Kidney epithelial cell (primary cell): ENCODE measurements around the gene PAX4. TPM values are rescaled to one million over a fixed set of nuclear protein-coding genes. Genes with fewer than 3 reads are reported as not detected.

ENCODE experiments used
- DNase-seq: peaks from one replicate; pipeline ENCODE4 v3.0.0-alpha.2; 2010; ENCODE audit warnings: low read depth
- H3K27me3 ChIP-seq: 2 replicates; pipeline ENCODE4 v1.6.0; 2011; ENCODE audit warnings: low read length; ENCODE audit not compliant: control insufficient read depth, insufficient read depth
- H3K36me3 ChIP-seq: 2 replicates; pipeline ENCODE4 v1.5.1; 2011; ENCODE audit warnings: low read length; ENCODE audit not compliant: control insufficient read depth, insufficient read depth
- H3K4me3 ChIP-seq: 2 replicates; pipeline ENCODE4 v1.5.1; 2011; ENCODE audit warnings: low read depth, mild to moderate bottlenecking, control low read depth, low read length
- CTCF ChIP-seq: IDR thresholded peaks from 2 replicates; pipeline ENCODE4 v1.5.1; 2011; ENCODE audit warnings: mild to moderate bottlenecking, moderate library complexity, low read length, control low read depth, inconsistent platforms; ENCODE audit not compliant: insufficient read depth, poor library complexity, severe bottlenecking
- total RNA-seq: library from RNA; depleted of rRNA; stranded (reverse); fragments of >200 nt; gene quantifications from 2 replicates; pipeline ENCODE4 v1.2.3, GENCODE V29; 2015

Gene PAX4
- total RNA-seq, 1 donor from 2014 or later, result not detected

- Histone ChIP-seq H3K36me3 (no peaks in the 10 kb centered on the region), H3K4me3 (no peak overlapping the region), H3K27me3 (no peaks in the 10 kb centered on the region)
- DNase-seq, result no peak
- no peak for TF ChIP-seq CTCF
Measured at GRCh38 chr7:127608446-127608845, 9.5 kb downstream of the PAX4 start.

GRCh38 chr7:127600885-127601284, 17.1 kb downstream of the PAX4 start:
- no peak for TF ChIP-seq CTCF
- Histone ChIP-seq H3K36me3 (no peaks in the 10 kb centered on the region), H3K4me3 (no peak overlapping the region), H3K27me3 (no peaks in the 10 kb centered on the region)
- no peak for DNase-seq

- H3K36me3 ChIP-seq, result no peaks in the 10 kb centered on the region
- TF ChIP-seq CTCF, result peak; percentile 23
- no peak overlapping the region for H3K4me3 ChIP-seq
- no peaks in the 10 kb centered on the region for H3K27me3 ChIP-seq
- DNase-seq, result no peak
Measured at GRCh38 chr7:127598318-127598717, 19.6 kb downstream of the PAX4 start.

GRCh38 chr7:127595737-127596136, 22.2 kb downstream of the PAX4 start:
- H3K36me3 ChIP-seq, result no peaks in the 10 kb centered on the region
- DNase-seq, result no peak
- TF ChIP-seq CTCF, result no peak
- no peaks in the 10 kb centered on the region for H3K27me3 ChIP-seq
- H3K4me3 ChIP-seq, result no peak overlapping the region

- Histone ChIP-seq H3K4me3 (no peak overlapping the region), H3K36me3 (no peaks in the 10 kb centered on the region), H3K27me3 (no peaks in the 10 kb centered on the region)
- DNase-seq, result no peak
- no peak for TF ChIP-seq CTCF
Measured at GRCh38 chr7:127594490-127594889, 23.5 kb downstream of the PAX4 start.

- DNase-seq, result no peak
- no peak for TF ChIP-seq CTCF
- Histone ChIP-seq H3K4me3 (no peak overlapping the region), H3K36me3 (no peaks in the 10 kb centered on the region), H3K27me3 (no peaks in the 10 kb centered on the region)
Measured at GRCh38 chr7:127592550-127592949, 25.4 kb downstream of the PAX4 start.
